H1 (cell line): ENCODE results near the gene ENDOV. TPM values are rescaled to one million over a fixed set of nuclear protein-coding genes. Genes with fewer than 3 reads are reported as not detected.

Source experiments
- CTCF ChIA-PET: fragments of 300-600 bp; sonication (Branson Sonifier 250); formaldehyde crosslinking; loops from one replicate; lab custom pipeline; 2021; ENCODE audit not compliant: partially characterized antibody; lab: Charles Lee
- POLR2A ChIA-PET: fragments of 300-600 bp; sonication (Branson Sonifier 250); formaldehyde crosslinking; loops from one replicate; lab custom pipeline; 2021; ENCODE audit warnings: inconsistent platforms; ENCODE audit not compliant: partially characterized antibody; lab: Charles Lee
- DNase-seq, 2 experiments: peaks; one replicate each; pipeline versions ENCODE4 v3.0.0 to v3.0.0-alpha.2; 2010 to 2022; ENCODE audit warnings: low spot score in 2 of 2, low read depth in 1 of 2, mixed read lengths in 1 of 2
- FAIRE-seq: peaks from 2 replicates; lab custom pipeline; 2011; peaks lifted over from hg19 to GRCh38; lab: Jason Lieb, UNC
- H2AFZ ChIP-seq: 2 replicates; pipeline ENCODE4 v1.8.1; 2012; ENCODE audit warnings: low read length, inconsistent platforms
- H2AK5ac ChIP-seq: 2 replicates; pipeline ENCODE4 v1.6.1; 2013; ENCODE audit warnings: low read depth, low read length
- H2BK120ac ChIP-seq: replicated peaks from 2 replicates; pipeline ENCODE3; 2013; ENCODE audit warnings: low read depth, low read length, inconsistent platforms
- H2BK12ac ChIP-seq: 2 replicates; pipeline ENCODE4 v1.6.1; 2013; ENCODE audit warnings: low read depth, low read length
- H2BK15ac ChIP-seq: 2 replicates; pipeline ENCODE4 v1.6.1; 2013; ENCODE audit warnings: low read length
- H2BK20ac ChIP-seq: 2 replicates; pipeline ENCODE4 v1.6.1; 2013; ENCODE audit warnings: low read length
- H2BK5ac ChIP-seq: 2 replicates; pipeline ENCODE4 v1.6.1; 2013; ENCODE audit warnings: low read depth, low read length
- H3K14ac ChIP-seq: 2 replicates; pipeline ENCODE4 v1.6.1; 2013; ENCODE audit warnings: inconsistent platforms; ENCODE audit not compliant: insufficient read length
- H3K18ac ChIP-seq: 2 replicates; pipeline ENCODE4 v1.6.1; 2013; ENCODE audit warnings: low read length; ENCODE audit errors: extremely low read depth
- H3K23ac ChIP-seq: 2 replicates; pipeline ENCODE4 v1.6.1; 2013; ENCODE audit warnings: inconsistent platforms; ENCODE audit not compliant: insufficient read length
- H3K23me2 ChIP-seq: 2 replicates; pipeline ENCODE4 v1.6.1; 2013; ENCODE audit warnings: low read depth, low read length
- H3K27ac ChIP-seq: 2 replicates; pipeline ENCODE4 v1.6.1; 2011; ENCODE audit warnings: low read depth, low read length, inconsistent platforms
- H3K27me3 ChIP-seq, 4 experiments: replicated peaks in 1 of 4; 1 replicate in 1 of 4; 2 replicates in 3 of 4; pipeline versions ENCODE4 v1.6.1 to v1.8.1; 2011 to 2013; ENCODE audit warnings: low read length in 3 of 4, mild to moderate bottlenecking in 3 of 4, inconsistent platforms in 2 of 4, mixed read lengths in 2 of 4, moderate library complexity in 1 of 4; ENCODE audit not compliant: control insufficient read depth in 3 of 4, insufficient read depth in 3 of 4; ENCODE audit errors: extremely low read depth in 1 of 4
- H3K36me3 ChIP-seq, 4 experiments: 2 replicates each; pipeline versions ENCODE4 v1.6.1 to v1.8.1; 2011 to 2013; ENCODE audit warnings: mild to moderate bottlenecking in 4 of 4, low read length in 3 of 4, moderate library complexity in 2 of 4, control low read depth in 1 of 4, inconsistent platforms in 1 of 4; ENCODE audit not compliant: insufficient read depth in 4 of 4, control insufficient read depth in 2 of 4
- H3K4ac ChIP-seq: replicated peaks from 2 replicates; pipeline ENCODE3; 2013; ENCODE audit warnings: low read length, low read depth, mixed read lengths, inconsistent platforms; ENCODE audit not compliant: insufficient read length
- H3K4me1 ChIP-seq, 4 experiments: replicated peaks in 1 of 4; 1 replicate in 1 of 4; 2 replicates in 3 of 4; pipeline versions ENCODE4 v1.6.1 to v1.8.1; 2011 to 2013; ENCODE audit warnings: low read length in 3 of 4, inconsistent platforms in 2 of 4, mixed read lengths in 1 of 4; ENCODE audit not compliant: insufficient read depth in 4 of 4, control insufficient read depth in 3 of 4
- H3K4me2 ChIP-seq, 2 experiments: 2 replicates each; pipeline versions ENCODE4 v1.6.1 to v1.8.1; 2011 to 2013; ENCODE audit warnings: low read depth in 2 of 2, low read length in 2 of 2, control low read depth in 1 of 2, inconsistent platforms in 1 of 2, mild to moderate bottlenecking in 1 of 2; ENCODE audit not compliant: insufficient read depth in 1 of 2
- H3K4me3 ChIP-seq, 4 experiments: fragments of 200-600, 300-600 bp in 1 of 4; sonication (generic), shearing (Covaris generic), sonication (Bioruptor Twin) in 1 of 4; 2 replicates each; pipeline versions ENCODE4 v1.5.1 to v1.8.1; 2011 to 2016; ENCODE audit warnings: low read length in 4 of 4, low read depth in 3 of 4, control low read depth in 2 of 4, inconsistent platforms in 2 of 4, mild to moderate bottlenecking in 2 of 4, mixed read lengths in 1 of 4, moderate library complexity in 1 of 4; ENCODE audit not compliant: insufficient read depth in 2 of 4; ENCODE audit errors: extremely low read depth in 1 of 4
- H3K56ac ChIP-seq: replicated peaks from 2 replicates; pipeline ENCODE3; 2013; ENCODE audit warnings: low read depth, mild to moderate bottlenecking, mixed read lengths, low read length, inconsistent platforms; ENCODE audit not compliant: insufficient read length
- H3K79me1 ChIP-seq: 2 replicates; pipeline ENCODE4 v1.6.1; 2013; ENCODE audit warnings: low read depth, low read length, control low read depth
- H3K79me2 ChIP-seq, 2 experiments: 2 replicates each; pipeline versions ENCODE4 v1.6.1 to v1.8.1; 2012 to 2013; ENCODE audit warnings: low read length in 2 of 2, mild to moderate bottlenecking in 2 of 2, inconsistent platforms in 1 of 2; ENCODE audit not compliant: insufficient read depth in 2 of 2, control insufficient read depth in 1 of 2
- H3K9ac ChIP-seq, 4 experiments: replicated peaks in 1 of 4; 1 replicate in 1 of 4; 2 replicates in 3 of 4; pipeline versions ENCODE4 v1.6.1 to v1.8.1; 2011 to 2013; ENCODE audit warnings: low read depth in 3 of 4, low read length in 3 of 4, control low read depth in 2 of 4, mild to moderate bottlenecking in 2 of 4, moderate library complexity in 2 of 4, inconsistent platforms in 1 of 4; ENCODE audit errors: extremely low read depth in 1 of 4
- H3K9me3 ChIP-seq, 2 experiments: 2 replicates each; pipeline versions ENCODE4 v1.6.1 to v1.8.1; 2012 to 2013; ENCODE audit warnings: mild to moderate bottlenecking in 2 of 2, moderate library complexity in 2 of 2, control low read depth in 1 of 2, inconsistent platforms in 1 of 2, low read depth in 1 of 2, low read length in 1 of 2, mixed read lengths in 1 of 2; ENCODE audit not compliant: insufficient read depth in 2 of 2
- H4K20me1 ChIP-seq, 2 experiments: replicated peaks in 1 of 2; 2 replicates each; pipeline versions ENCODE3 to v1.8.1; 2011 to 2013; ENCODE audit warnings: inconsistent platforms in 2 of 2, low read length in 2 of 2, mild to moderate bottlenecking in 1 of 2; ENCODE audit not compliant: insufficient read depth in 2 of 2, control insufficient read depth in 1 of 2
- H4K5ac ChIP-seq: 2 replicates; pipeline ENCODE4 v1.6.1; 2013; ENCODE audit warnings: low read length, low read depth, mixed read lengths, inconsistent platforms; ENCODE audit not compliant: insufficient read length
- H4K8ac ChIP-seq: 2 replicates; pipeline ENCODE4 v1.8.0; 2013; ENCODE audit warnings: mild to moderate bottlenecking, moderate library complexity, low read length, inconsistent platforms; ENCODE audit not compliant: insufficient read depth; ENCODE audit errors: extremely low read depth
- H4K91ac ChIP-seq: replicated peaks from 2 replicates; pipeline ENCODE3; 2013; ENCODE audit warnings: low read length, mixed read lengths, inconsistent platforms; ENCODE audit not compliant: insufficient read length
- ASH2L ChIP-seq: fragments of 200-600, 300-600 bp; sonication (generic); IDR thresholded peaks from one replicate; pipeline ENCODE4 v1.7.1; 2017; ENCODE audit warnings: low read length
- BRCA1 ChIP-seq: IDR thresholded peaks from 2 replicates; pipeline ENCODE4 v1.6.1; 2012; ENCODE audit warnings: low read depth, low read length, improper control_type of control experiment
- CHD1 ChIP-seq: IDR thresholded peaks from 2 replicates; pipeline ENCODE4 v1.6.1; 2012; ENCODE audit warnings: low read depth, low read length, improper control_type of control experiment
- CREB1 ChIP-seq: IDR thresholded peaks from 2 replicates; pipeline ENCODE4 v1.6.1; 2012; ENCODE audit warnings: inconsistent platforms
- EGR1 ChIP-seq: IDR thresholded peaks from 2 replicates; pipeline ENCODE4 v1.6.1; 2011; ENCODE audit warnings: low read depth, low read length, borderline replicate concordance
- FOSL1 ChIP-seq: IDR thresholded peaks from 2 replicates; pipeline ENCODE4 v1.6.1; 2011; ENCODE audit warnings: mild to moderate bottlenecking, low read depth, low read length, moderate library complexity; ENCODE audit not compliant: insufficient read depth
- HDAC6 ChIP-seq: IDR thresholded peaks from one replicate; pipeline ENCODE4 v1.7.1; 2012; ENCODE audit warnings: low read depth, mild to moderate bottlenecking, inconsistent platforms, low read length, moderate library complexity
- NANOG ChIP-seq: IDR thresholded peaks from 2 replicates; pipeline ENCODE4 v1.6.1; 2011; ENCODE audit warnings: low read length, low read depth, mild to moderate bottlenecking, inconsistent platforms; ENCODE audit not compliant: insufficient read depth, poor library complexity, severe bottlenecking
- SIN3A ChIP-seq, 2 experiments: IDR thresholded peaks in 1 of 2; conservative IDR thresholded peaks in 1 of 2; 2 replicates each; pipeline ENCODE4 v1.6.1; 2011 to 2012; ENCODE audit warnings: low read length in 2 of 2, improper control_type of control experiment in 1 of 2, low read depth in 1 of 2, mild to moderate bottlenecking in 1 of 2
- SP4 ChIP-seq: IDR thresholded peaks from 2 replicates; pipeline ENCODE4 v1.6.1; 2012; ENCODE audit warnings: low read length, inconsistent platforms
- SRF ChIP-seq: IDR thresholded peaks from 2 replicates; pipeline ENCODE4 v1.6.1; 2011; ENCODE audit warnings: mild to moderate bottlenecking, low read depth, low read length, moderate library complexity
- TBP ChIP-seq: IDR thresholded peaks from 2 replicates; pipeline ENCODE4 v1.6.1; 2011; ENCODE audit warnings: low read depth, low read length, improper control_type of control experiment
- YY1 ChIP-seq: IDR thresholded peaks from 2 replicates; pipeline ENCODE4 v1.6.1; 2011; ENCODE audit warnings: low read depth, mild to moderate bottlenecking, low read length
- WGBS, 2 experiments: shearing (Covaris generic) in 1 of 2; methylation state at CpG; one replicate each; pipeline versions ENCODE4 v1.1.6 to v1.1.7; 2013 to 2015; ENCODE audit warnings: low lambda C conversion rate in 2 of 2, mixed read lengths in 2 of 2, inconsistent platforms in 1 of 2, low coverage in 1 of 2, missing lambda C conversion rate in 1 of 2; ENCODE audit not compliant: insufficient replicate concordance in 2 of 2, insufficient coverage in 1 of 2, insufficient read length in 1 of 2; ENCODE audit errors: extremely low coverage in 1 of 2, missing lambda C conversion rate in 1 of 2; 5-methylcytosine and 5-hydroxymethylcytosine counted together
- polyA plus RNA-seq, 7 experiments: library from polyadenylated mRNA; depleted of rRNA in 3 of 7; stranded (reverse) in 5 of 7; unstranded in 2 of 7; fragments of >200 nt in 5 of 7; fragments of 200-250 nt in 2 of 7; gene quantifications; 1 replicate in 5 of 7; 2 replicates in 1 of 7; 4 replicates in 1 of 7; pipeline versions ENCODE4 v1.2.1 to v1.2.3, GENCODE V29; 2011 to 2013; ENCODE audit warnings: missing spikeins in 2 of 7, mixed read lengths in 2 of 7
- total RNA-seq: library from RNA; stranded (reverse); fragmentation: NEBNext Ultra II Directional; extraction: Animal tissue kit (Norgen Biotek cat#: 25700); gene quantifications from 2 replicates; pipeline ENCODE4 v1.2.1, GENCODE V29; 2021

Gene ENDOV
- total and polyA plus RNA-seq, 2 of the 8 experiments (the other 6 are each of a cell fraction or from before 2014, with no cell fraction given): 10.6 to 13.3 TPM

- peaks cover 19 to 78% (median 44%) of the 10 kb centered on the region in 4 experiments for H3K36me3 ChIP-seq
Observed at GRCh38 chr17:80377798-80378197, 37.2 kb upstream of the ENDOV start.

More at GRCh38 chr17:80377798-80378197, 37.2 kb upstream of the ENDOV start:
- 90% methylated on average over 9 of the region's 9 CpGs; no CpG with 5 or more reads in 1 of the 2 experiments for WGBS, 2 experiments
- no peak for FAIRE-seq
- no peaks in the 10 kb centered on the region for H3K9me3 ChIP-seq
- H4K20me1 ChIP-seq: peaks cover 2 to 3% of the 10 kb centered on the region in 2 experiments
- no peak overlapping the region for H2BK15ac ChIP-seq
- ChIA-PET CTCF (interaction anchor here (0.6 to 5.5 kb wide), 5 partner anchors 15 to 182 kb away, joined by 3 to 53 read pairs (median 4); no protein-coding TSS in a partner anchor), POLR2A (interaction anchor here (0.7 kb wide), 1 partner anchor 244 kb away, joined by 3 read pairs; no protein-coding TSS in a partner anchor)
- no peak overlapping the region for H2BK5ac ChIP-seq
- H3K23ac ChIP-seq: no peak overlapping the region
- H3K79me1 ChIP-seq: no peaks in the 10 kb centered on the region
- TF ChIP-seq NANOG (no peak), CHD1 (no peak), FOSL1 (no peak), HDAC6 (no peak), TBP (no peak), SRF (no peak), CREB1 (no peak), YY1 (no peak), BRCA1 (no peak), EGR1 (no peak), SIN3A (conservative IDR thresholded peaks at IDR 0.05 in 1 of 2, IDR thresholded peaks at IDR 0.05 in 1 of 2; ENCODE audit: low read depth in 1 of 2, low read length in 2 of 2) (no peak), SP4 (no peak), ASH2L (no peak)
- H2BK20ac ChIP-seq: no peak overlapping the region
- H3K4me1 ChIP-seq: peaks cover 0 to 4% (median 0%) of the 10 kb centered on the region in 4 experiments; a peak in 3 of 7 replicates
- no peak overlapping the region for H3K18ac ChIP-seq
- H2BK12ac ChIP-seq: no peak overlapping the region
- no peak overlapping the region for H2AK5ac ChIP-seq
- no peaks in the 10 kb centered on the region for H3K79me2 ChIP-seq
- no peak overlapping the region for H3K27ac ChIP-seq
- no peak overlapping the region for H3K4me3 ChIP-seq
- H2AFZ ChIP-seq: no peak overlapping the region
- no peak for DNase-seq
- no peaks in the 10 kb centered on the region for H3K27me3 ChIP-seq
- H2BK120ac ChIP-seq: no peak overlapping the region
- no peaks in the 10 kb centered on the region for H3K23me2 ChIP-seq
- no peak overlapping the region for H4K5ac ChIP-seq
- H4K91ac ChIP-seq: no peak overlapping the region
- H4K8ac ChIP-seq: no peak overlapping the region
- H3K4me2 ChIP-seq: no peak overlapping the region
- no peak overlapping the region for H3K14ac ChIP-seq
- H3K56ac ChIP-seq: no peak overlapping the region
- no peak overlapping the region for H3K4ac ChIP-seq
- H3K9ac ChIP-seq: no peak overlapping the region
